GM21786 (cell line): ENCODE results near the gene HIPK4.

Experiments used
- ATAC-seq: cut with Tn5 transposase; IDR thresholded peaks from one replicate; pipeline ENCODE4 v1.9.1; 2021; ENCODE audit not compliant: unreplicated experiment

The HIPK4 gene

GRCh38 chr19:40367577-40368434, 22.2 kb downstream of the HIPK4 start:
- ATAC-seq = no peak

- ATAC-seq = no peak
Observed at GRCh38 chr19:40366697-40367561, 23.1 kb downstream of the HIPK4 start.

- no peak for ATAC-seq
Observed at GRCh38 chr19:40365613-40366401, 24.2 kb downstream of the HIPK4 start.

- ATAC-seq = no peak
Observed at GRCh38 chr19:40365010-40365409, 25.0 kb downstream of the HIPK4 start.

- no peak for ATAC-seq
Observed at GRCh38 chr19:40363069-40363468, 26.9 kb downstream of the HIPK4 start.

GRCh38 chr19:40362160-40362559, 27.8 kb downstream of the HIPK4 start:
- no peak for ATAC-seq

GRCh38 chr19:40360708-40361241, 29.2 kb downstream of the HIPK4 start:
- no peak for ATAC-seq

- no peak for ATAC-seq
Observed at GRCh38 chr19:40360020-40360707, 29.8 kb downstream of the HIPK4 start.

- ATAC-seq = no peak
Observed at GRCh38 chr19:40358773-40359172, 31.2 kb downstream of the HIPK4 start.

GRCh38 chr19:40357640-40358039, 32.3 kb downstream of the HIPK4 start:
- no peak for ATAC-seq

- ATAC-seq = no peak
Observed at GRCh38 chr19:40356681-40357595, 33.0 kb downstream of the HIPK4 start.

GRCh38 chr19:40355975-40356680, 33.9 kb downstream of the HIPK4 start:
- no peak for ATAC-seq

- ATAC-seq = no peak
Observed at GRCh38 chr19:40348961-40349507, 40.9 kb downstream of the HIPK4 start.

- peak; percentile 91 for ATAC-seq
Observed at GRCh38 chr19:40348125-40348913, 41.7 kb downstream of the HIPK4 start, which contains the start of the genes C19orf47 and PLD3. C19orf47 (minus strand) TSS chr19:40348397; CDS start chr19:40341857, 6,540 bp downstream. PLD3 (plus strand) TSS chr19:40348695; CDS start chr19:40366484, 17,789 bp downstream.

GRCh38 chr19:40344422-40344821, 45.6 kb downstream of the HIPK4 start:
- no peak for ATAC-seq

GRCh38 chr19:40342644-40343311, 47.2 kb downstream of the HIPK4 start:
- no peak for ATAC-seq
